Measurements from ENCODE around the gene CDIPT.

The CDIPT gene

DNA sequence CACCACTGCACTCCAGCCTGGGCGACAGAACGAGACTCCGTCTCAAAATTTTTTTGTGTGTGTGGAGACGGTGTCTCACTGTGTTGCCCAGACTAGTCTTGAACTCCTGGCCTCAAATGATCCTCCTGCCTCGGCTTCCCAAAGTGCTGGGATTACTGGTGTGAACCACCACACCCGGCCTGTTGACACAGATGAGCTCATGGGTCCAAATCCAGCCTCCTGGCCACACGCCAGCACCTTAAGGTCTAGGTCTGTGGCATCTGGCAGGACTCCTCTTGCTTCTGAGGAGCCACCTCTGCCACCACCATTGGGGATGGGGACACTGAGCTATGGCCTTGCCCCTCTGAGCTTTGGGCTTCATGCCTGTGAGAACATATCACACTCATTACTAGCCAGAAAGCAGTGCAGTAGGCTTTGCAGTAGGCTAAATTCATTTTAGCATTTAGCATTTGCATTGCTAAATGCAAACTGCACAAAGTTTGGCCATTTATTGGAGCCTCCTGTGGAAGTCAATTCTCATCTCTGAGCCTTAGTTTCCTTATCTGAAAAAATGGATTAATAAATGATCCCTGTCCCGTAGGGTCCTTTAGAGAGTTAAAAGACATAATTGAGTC is 5.5 kb upstream of the CDIPT start:
- no peak for TF ChIP-seq CTCF (IDR thresholded peaks at IDR 0.05; ENCODE audit: control extremely low read depth, extremely low read depth, low read depth, missing control alignments)
- DNase-seq (ENCODE audit: extremely low spot score) = no peak
- ChIA-PET POLR2A (no interaction called here), CTCF (interaction anchor here (0.9 kb wide), 1 partner anchor 20 kb away, joined by 5 read pairs; no protein-coding TSS in a partner anchor)

GRCh38 chr16:29864205-29864604 is 1.2 kb upstream of the CDIPT start:
- POLR2A ChIA-PET = interaction anchor here (0.6 to 1.3 kb wide), 2 partner anchors 9 to 62 kb away, joined by 6 to 7 read pairs; no protein-coding TSS in a partner anchor
- TF ChIP-seq CTCF (IDR thresholded peaks at IDR 0.05; ENCODE audit: control extremely low read depth, extremely low read depth, low read depth, missing control alignments) = no peak
- no peak for DNase-seq (ENCODE audit: extremely low spot score)
- CTCF ChIA-PET = interaction anchor here (0.7 to 4.0 kb wide), 5 partner anchors 13 to 97 kb away, joined by 3 to 26 read pairs (median 4); partner anchors contain the start of gene PAGR1

GRCh38 chr16:29863669-29863984 is 601 bp upstream of the CDIPT start:
- ChIA-PET POLR2A (interaction anchor here (0.8 to 1.3 kb wide), 2 partner anchors 9 to 15 kb away, joined by 3 to 6 read pairs; no protein-coding TSS in a partner anchor), CTCF (interaction anchor here (1.0 to 4.0 kb wide), 6 partner anchors 14 to 98 kb away, joined by 3 to 26 read pairs (median 4); partner anchors contain the start of genes PAGR1 and SEZ6L2)
- DNase-seq (ENCODE audit: extremely low spot score) = no peak
- no peak for TF ChIP-seq CTCF (IDR thresholded peaks at IDR 0.05; ENCODE audit: control extremely low read depth, extremely low read depth, low read depth, missing control alignments)

- ChIA-PET POLR2A (no interaction called here), CTCF (interaction anchor here (1.0 to 4.0 kb wide), 3 partner anchors 9 to 37 kb away, joined by 3 to 26 read pairs (median 6); partner anchors contain the start of gene SEZ6L2)
- peak; percentile 15 for TF ChIP-seq CTCF (IDR thresholded peaks at IDR 0.05; ENCODE audit: control extremely low read depth, extremely low read depth, low read depth, missing control alignments)
- no peak for DNase-seq (ENCODE audit: extremely low spot score)
These were observed 593 bp downstream of the CDIPT start for GRCh38 chr16:29862383-29862883.

GRCh38 chr16:29860218-29860617 is 2.8 kb downstream of the CDIPT start:
- no peak for TF ChIP-seq CTCF (IDR thresholded peaks at IDR 0.05; ENCODE audit: control extremely low read depth, extremely low read depth, low read depth, missing control alignments)
- ChIA-PET CTCF (interaction anchor here (1.4 to 4.0 kb wide), 2 partner anchors 11 to 15 kb away, joined by 4 to 26 read pairs; no protein-coding TSS in a partner anchor), POLR2A (no interaction called here)
- DNase-seq (ENCODE audit: extremely low spot score) = no peak

DNA sequence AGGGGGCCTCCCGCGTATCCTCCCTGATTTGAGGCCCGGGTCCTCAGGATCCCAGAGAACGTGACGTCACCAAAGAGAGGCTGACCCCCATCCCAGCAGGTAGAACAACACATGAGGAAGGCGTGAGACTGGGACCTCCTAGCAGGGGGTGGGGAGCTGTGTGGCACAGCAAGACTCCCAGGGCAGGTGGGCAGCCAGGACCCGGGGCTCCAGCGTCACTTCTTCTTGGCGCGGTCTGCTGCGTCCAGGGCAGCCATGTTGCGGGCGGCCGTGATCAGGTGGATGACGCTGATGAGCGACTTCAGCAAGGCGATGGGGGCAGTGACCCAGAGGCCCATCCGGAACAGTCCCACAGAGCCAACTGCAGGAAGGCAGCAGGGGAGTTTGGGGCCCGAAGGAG is 4.1 kb downstream of the CDIPT start:
- DNase-seq (ENCODE audit: extremely low spot score) = no peak
- POLR2A ChIA-PET = no interaction called here
- CTCF ChIA-PET = interaction anchor here (3.4 kb wide), 1 partner anchor 11 kb away, joined by 40 read pairs; no protein-coding TSS in a partner anchor
- no peak for TF ChIP-seq CTCF (IDR thresholded peaks at IDR 0.05; ENCODE audit: control extremely low read depth, extremely low read depth, low read depth, missing control alignments)

Measured in GM10248 (cell line).